ENCODE data around the gene CHP1.
A peak's percentile ranks its signal among the peaks of the same experiment; 100 is the strongest.
"Not testable (repeated sequence)": the region's sequence is repeated elsewhere in the genome, so short reads cannot be mapped to it uniquely, and the experiment has no call there.

The CHP1 gene

GRCh38 chr15:41256103-41256502 lies 25.0 kb downstream of the CHP1 start:
- DNase-seq: no peak

GRCh38 chr15:41256577-41257038 lies 25.5 kb downstream of the CHP1 start:
- no peak for DNase-seq

GRCh38 chr15:41258750-41259471 lies 27.8 kb downstream of the CHP1 start:
- DNase-seq: no peak

GRCh38 chr15:41259546-41260189 lies 28.6 kb downstream of the CHP1 start:
- no peak for DNase-seq

- not testable (repeated sequence) for DNase-seq
These were observed 29.9 kb downstream of the CHP1 start for GRCh38 chr15:41260924-41261323.

GRCh38 chr15:41262571-41262970 lies 31.5 kb downstream of the CHP1 start:
- DNase-seq: no peak

- no peak for DNase-seq
These were observed 32.9 kb downstream of the CHP1 start for GRCh38 chr15:41263891-41264351.

GRCh38 chr15:41269887-41270286 lies 38.8 kb downstream of the CHP1 start:
- no peak for DNase-seq

GRCh38 chr15:41276831-41277230 lies 45.8 kb downstream of the CHP1 start:
- no peak for DNase-seq

- no peak for DNase-seq
These were observed 47.3 kb downstream of the CHP1 start for GRCh38 chr15:41278319-41278718.

GRCh38 chr15:41279535-41280283 lies 48.6 kb downstream of the CHP1 start:
- DNase-seq: no peak

GRCh38 chr15:41281236-41281635 lies 50.2 kb downstream of the CHP1 start:
- DNase-seq: no peak

GRCh38 chr15:41282436-41282835 lies 51.4 kb downstream of the CHP1 start:
- not testable (repeated sequence) for DNase-seq

GRCh38 chr15:41282980-41283652 lies 52.0 kb downstream of the CHP1 start:
- DNase-seq: peak in 1 of 56 donors; percentile 27

GRCh38 chr15:41283653-41284426 lies 52.8 kb downstream of the CHP1 start:
- DNase-seq: peak; percentile 69 to 99 (median 93)

GRCh38 chr15:41284427-41285177 lies 53.5 kb downstream of the CHP1 start:
- DNase-seq: peak in 15 of 56 donors; percentile 10 to 51 (median 33)

GRCh38 chr15:41285285-41285684 lies 54.2 kb downstream of the CHP1 start:
- DNase-seq: no peak

GRCh38 chr15:41286665-41287333 lies 55.7 kb downstream of the CHP1 start:
- no peak for DNase-seq

- DNase-seq: no peak
These were observed 57.4 kb downstream of the CHP1 start for GRCh38 chr15:41288464-41288863.
